HG02885 (cell line): ENCODE measurements around the gene PRKAR1B.

Experiments
- ATAC-seq: cut with Tn5 transposase; IDR thresholded peaks from one replicate; pipeline ENCODE4 v1.9.1; 2021; ENCODE audit warnings: mild to moderate bottlenecking; ENCODE audit not compliant: unreplicated experiment, poor library complexity

The PRKAR1B gene

GRCh38 chr7:537911-538634, 189.0 kb downstream of the PRKAR1B start:
- no peak for ATAC-seq

GRCh38 chr7:536231-536630, 190.8 kb downstream of the PRKAR1B start:
- no peak for ATAC-seq

GRCh38 chr7:534959-535358, 192.1 kb downstream of the PRKAR1B start:
- no peak for ATAC-seq

- no peak for ATAC-seq
Measured at GRCh38 chr7:534075-534474, 193.0 kb downstream of the PRKAR1B start.

GRCh38 chr7:533266-533665, 193.8 kb downstream of the PRKAR1B start:
- ATAC-seq, result no peak

- no peak for ATAC-seq
Measured at GRCh38 chr7:532379-533143, 194.5 kb downstream of the PRKAR1B start.

- no peak for ATAC-seq
Measured at GRCh38 chr7:531777-532176, 195.3 kb downstream of the PRKAR1B start.

- ATAC-seq, result no peak
Measured at GRCh38 chr7:528451-528850, 198.6 kb downstream of the PRKAR1B start.

GRCh38 chr7:527723-528122, 199.4 kb downstream of the PRKAR1B start:
- ATAC-seq, result no peak

- no peak for ATAC-seq
Measured at GRCh38 chr7:526460-527034, 200.5 kb downstream of the PRKAR1B start.

GRCh38 chr7:525740-526139, 201.3 kb downstream of the PRKAR1B start:
- no peak for ATAC-seq

GRCh38 chr7:524800-525199, 202.3 kb downstream of the PRKAR1B start:
- no peak for ATAC-seq

GRCh38 chr7:523347-524336, 203.4 kb downstream of the PRKAR1B start:
- ATAC-seq, result no peak

GRCh38 chr7:522951-523314, 204.1 kb downstream of the PRKAR1B start:
- ATAC-seq, result no peak

GRCh38 chr7:522071-522950, 204.8 kb downstream of the PRKAR1B start:
- peak; percentile 44 for ATAC-seq

- no peak for ATAC-seq
Measured at GRCh38 chr7:521221-522070, 205.6 kb downstream of the PRKAR1B start.

GRCh38 chr7:520503-521161, 206.4 kb downstream of the PRKAR1B start:
- ATAC-seq, result no peak
